SU-DHL-6 (cell line): ENCODE results near the gene CAP2.
"Not testable (repeated sequence)": the region's sequence is repeated elsewhere in the genome, so short reads cannot be mapped to it uniquely, and the experiment has no call there.

Experiments
- H2AFZ ChIP-seq: fragments of 200-600 bp; sonication (generic); 2 replicates; pipeline ENCODE4 v1.6.1; 2014; ENCODE audit warnings: low read depth, mild to moderate bottlenecking, moderate library complexity, mixed read lengths, antibody characterized with exemption, low read length; ENCODE audit not compliant: severe bottlenecking
- H3F3A ChIP-seq: fragments of 200-600 bp; shearing (Covaris generic); 2 replicates; pipeline ENCODE4 v1.6.0; 2016; ENCODE audit warnings: antibody characterized with exemption, mild to moderate bottlenecking; ENCODE audit not compliant: insufficient read depth
- H3K27ac ChIP-seq: fragments of 200-600 bp; sonication (generic); 2 replicates; pipeline ENCODE4 v1.5.1; 2016; ENCODE audit warnings: low read depth, mild to moderate bottlenecking, low read length, moderate library complexity, mixed read lengths
- H3K27me3 ChIP-seq: fragments of 200-600 bp; sonication (generic), shearing (Covaris generic); 2 replicates; pipeline ENCODE4 v1.6.0; 2014; ENCODE audit warnings: mild to moderate bottlenecking, low read length
- H3K36me3 ChIP-seq: fragments of 200-600 bp; sonication (generic); 2 replicates; pipeline ENCODE4 v1.6.1; 2014; ENCODE audit warnings: mild to moderate bottlenecking, low read length, mixed read lengths
- H3K4me2 ChIP-seq: fragments of 300-600, 200-600 bp; shearing (Covaris generic), sonication (generic); 2 replicates; pipeline ENCODE4 v1.6.0; 2014; ENCODE audit warnings: low read length, low read depth, mild to moderate bottlenecking; ENCODE audit not compliant: poor library complexity, severe bottlenecking
- H3K4me3 ChIP-seq: fragments of 200-600 bp; sonication (generic); 2 replicates; pipeline ENCODE4 v1.5.1; 2014; ENCODE audit warnings: antibody characterized with exemption, low read length, mild to moderate bottlenecking, mixed read lengths; ENCODE audit not compliant: insufficient read depth, poor library complexity, severe bottlenecking
- H3K79me2 ChIP-seq: fragments of 200-600 bp; sonication (generic); 2 replicates; pipeline ENCODE4 v1.6.1; 2014; ENCODE audit warnings: mild to moderate bottlenecking, low read length, moderate library complexity; ENCODE audit not compliant: insufficient read depth
- H3K9ac ChIP-seq: fragments of 200-600 bp; sonication (generic); 2 replicates; pipeline ENCODE4 v1.7.0; 2014; ENCODE audit warnings: mild to moderate bottlenecking, low read length
- H3K9me2 ChIP-seq: fragments of 200-600 bp; sonication (generic); replicated peaks from 2 replicates; pipeline ENCODE4 v1.6.1; 2014; ENCODE audit warnings: low read length; ENCODE audit not compliant: insufficient read depth
- H3K9me3 ChIP-seq: fragments of 200-600 bp; sonication (generic); 2 replicates; pipeline ENCODE4 v1.6.1; 2014; ENCODE audit warnings: low read length, mixed read lengths; ENCODE audit not compliant: insufficient read depth
- H4K20me1 ChIP-seq: fragments of 200-600 bp; sonication (generic); 2 replicates; pipeline ENCODE4 v1.6.1; 2014; ENCODE audit warnings: low read depth, mild to moderate bottlenecking, antibody characterized with exemption, low read length, moderate library complexity, mixed read lengths
- CTCF ChIP-seq: fragments of 200-600 bp; sonication (generic); IDR thresholded peaks from one replicate; pipeline ENCODE4 v1.5.1; 2017; ENCODE audit warnings: antibody characterized with exemption, mild to moderate bottlenecking, low read length, moderate library complexity; ENCODE audit not compliant: insufficient read depth, poor library complexity, severe bottlenecking
- EZH2phosphoT487 ChIP-seq: fragments of 200-600 bp; sonication (generic), shearing (Covaris generic); conservative IDR thresholded peaks from 2 replicates; pipeline ENCODE4 v1.6.1; 2018; ENCODE audit warnings: mild to moderate bottlenecking, antibody characterized with exemption, low read length, moderate library complexity, mixed read lengths

CAP2 gene

GRCh38 chr6:17423026-17423425, 29.6 kb downstream of the CAP2 start:
- Histone ChIP-seq H3F3A (no peaks in the 10 kb centered on the region), H3K79me2 (no peaks in the 10 kb centered on the region), H2AFZ (no peak overlapping the region), H4K20me1 (no peaks in the 10 kb centered on the region), H3K36me3 (no peaks in the 10 kb centered on the region), H3K4me3 (no peak overlapping the region), H3K9me2 (no peaks in the 10 kb centered on the region), H3K27me3 (no peaks in the 10 kb centered on the region), H3K4me2 (no peak overlapping the region), H3K9ac (no peak overlapping the region), H3K9me3 (no peaks in the 10 kb centered on the region), H3K27ac (no peak overlapping the region)
- TF ChIP-seq EZH2phosphoT487 (0 out of 2 replicates have a peak, but pooled peaks have one; percentile 46), CTCF (no peak)

- no peaks in the 10 kb centered on the region for H3K9me3 ChIP-seq
- H3K9me2 ChIP-seq, result no peaks in the 10 kb centered on the region
- H3K9ac ChIP-seq, result no peak overlapping the region
- H3K79me2 ChIP-seq, result no peaks in the 10 kb centered on the region
- no peak overlapping the region for H3K4me2 ChIP-seq
- H3K27me3 ChIP-seq, result no peaks in the 10 kb centered on the region
- no peak overlapping the region for H2AFZ ChIP-seq
- H3K36me3 ChIP-seq, result no peaks in the 10 kb centered on the region
- no peak overlapping the region for H3K27ac ChIP-seq
- no peak overlapping the region for H3K4me3 ChIP-seq
- H3F3A ChIP-seq, result no peaks in the 10 kb centered on the region
- no peaks in the 10 kb centered on the region for H4K20me1 ChIP-seq
- no peak for TF ChIP-seq EZH2phosphoT487
Measured at GRCh38 chr6:17427062-17427461, 33.7 kb downstream of the CAP2 start.

- no peaks in the 10 kb centered on the region for H3F3A ChIP-seq
- no peak overlapping the region for H3K9ac ChIP-seq
- H3K27me3 ChIP-seq, result no peaks in the 10 kb centered on the region
- no peaks in the 10 kb centered on the region for H3K9me2 ChIP-seq
- no peak for TF ChIP-seq CTCF
- TF ChIP-seq EZH2phosphoT487, result no peak
- H3K27ac ChIP-seq, result no peak overlapping the region
- H4K20me1 ChIP-seq, result no peaks in the 10 kb centered on the region
- no peaks in the 10 kb centered on the region for H3K9me3 ChIP-seq
- H3K4me3 ChIP-seq, result no peak overlapping the region
- no peaks in the 10 kb centered on the region for H3K36me3 ChIP-seq
- H3K4me2 ChIP-seq, result no peak overlapping the region
- H3K79me2 ChIP-seq, result no peaks in the 10 kb centered on the region
- no peak overlapping the region for H2AFZ ChIP-seq
Measured at GRCh38 chr6:17427617-17428016, 34.2 kb downstream of the CAP2 start.

- H3K4me3 ChIP-seq, H3K9me2 ChIP-seq, H2AFZ ChIP-seq, H3K36me3 ChIP-seq, H3K27me3 ChIP-seq, H3K9me3 ChIP-seq, H3K4me2 ChIP-seq, H4K20me1 ChIP-seq, H3F3A ChIP-seq, H3K9ac ChIP-seq, H3K79me2 ChIP-seq, H3K27ac ChIP-seq: not testable (repeated sequence)
Measured at GRCh38 chr6:17428595-17429120, 35.3 kb downstream of the CAP2 start.
